ENCODE results near the gene HEPHL1.

The HEPHL1 gene

DNA sequence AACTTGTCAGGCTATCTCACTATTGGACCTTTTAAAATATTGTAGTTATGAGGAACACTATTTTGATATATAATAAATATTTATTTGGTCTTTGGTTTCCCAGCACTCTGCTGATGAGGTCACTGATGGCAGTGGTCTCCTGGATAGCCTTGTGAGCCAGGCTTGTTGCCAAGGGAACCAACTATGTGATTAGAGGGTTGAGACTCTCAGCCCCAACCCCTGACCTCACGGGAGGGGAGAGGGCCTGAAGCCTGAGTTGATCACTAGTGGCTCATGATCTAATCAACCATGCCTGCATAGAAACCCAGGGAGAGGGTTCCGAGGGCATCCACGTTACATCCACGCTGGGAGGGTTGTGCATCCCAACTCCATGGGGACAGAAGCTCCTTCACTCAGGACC, 118.3 kb downstream of the HEPHL1 start:
- TF ChIP-seq PAX5 (IDR thresholded peaks at IDR 0.05; ENCODE audit: insufficient read depth, low read length, severe bottlenecking) (no peak), SPI1 (IDR thresholded peaks at IDR 0.05; ENCODE audit: low read depth, low read length) (no peak), TAF1 (IDR thresholded peaks at IDR 0.05; ENCODE audit: low read depth, low read length) (no peak), POLR2A (IDR thresholded peaks at IDR 0.05; ENCODE audit: low read depth, low read length) (no peak), POLR2AphosphoS5 (IDR thresholded peaks at IDR 0.05; ENCODE audit: low read depth, low read length) (no peak), POU2F2 (IDR thresholded peaks at IDR 0.05; ENCODE audit: low read depth, low read length) (no peak)
- DNase-seq (ENCODE audit: insufficient read length, low spot score) (no peak), FAIRE-seq (no peak)

- TF ChIP-seq PAX5 (IDR thresholded peaks at IDR 0.05; ENCODE audit: insufficient read depth, low read length, severe bottlenecking) = no peak
- TF ChIP-seq POLR2AphosphoS5 (IDR thresholded peaks at IDR 0.05; ENCODE audit: low read depth, low read length) = no peak
- TF ChIP-seq POU2F2 (IDR thresholded peaks at IDR 0.05; ENCODE audit: low read depth, low read length) = no peak
- TF ChIP-seq SPI1 (IDR thresholded peaks at IDR 0.05; ENCODE audit: low read depth, low read length) = no peak
- no peak for TF ChIP-seq POLR2A (IDR thresholded peaks at IDR 0.05; ENCODE audit: low read depth, low read length)
- no peak for TF ChIP-seq TAF1 (IDR thresholded peaks at IDR 0.05; ENCODE audit: low read depth, low read length)
- no peak for FAIRE-seq
Observed at GRCh38 chr11:94140154-94140655, 119.1 kb downstream of the HEPHL1 start.

DNA sequence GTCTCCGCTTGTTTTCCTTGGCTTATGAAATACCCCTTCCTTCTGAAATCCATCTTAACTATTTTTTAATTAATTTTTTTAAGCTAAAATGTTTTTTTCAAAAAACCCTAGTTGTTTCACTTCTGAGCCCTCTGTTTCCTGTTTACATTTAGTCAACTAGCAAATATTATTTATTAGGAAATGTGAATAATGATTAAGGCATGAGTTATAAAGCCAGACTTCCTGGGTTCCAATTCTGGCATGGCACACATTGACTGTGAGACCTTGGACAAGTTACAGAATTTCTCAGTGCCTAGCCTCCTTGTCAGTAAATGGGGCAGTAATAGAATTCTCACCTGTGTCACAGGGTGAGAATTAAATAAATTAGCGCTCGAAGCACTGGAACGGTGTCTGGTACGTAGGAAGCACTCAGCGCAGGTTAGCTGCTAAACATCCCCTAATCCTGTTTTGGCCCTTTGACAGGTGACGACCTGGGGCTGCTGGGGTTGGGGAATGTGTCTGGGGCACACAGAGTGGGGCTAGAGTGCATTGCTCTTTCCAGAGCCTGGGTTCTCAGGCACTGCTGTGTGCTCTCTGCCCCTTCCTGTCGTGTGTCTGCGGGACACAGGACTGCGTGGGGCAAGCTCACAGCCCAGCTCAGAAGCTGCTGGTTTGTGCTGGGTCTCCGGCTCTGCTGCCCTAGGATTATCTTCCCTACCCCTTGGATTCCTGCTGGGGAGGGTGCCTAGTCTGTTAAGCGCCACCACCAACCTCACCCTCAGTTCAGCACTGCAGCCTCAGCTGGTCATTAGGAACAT, 120.6 kb downstream of the HEPHL1 start:
- TF ChIP-seq POU2F2 (IDR thresholded peaks at IDR 0.05; ENCODE audit: low read depth, low read length) = no peak
- no peak for FAIRE-seq
- no peak for DNase-seq (ENCODE audit: insufficient read length, low spot score)

More at GRCh38 chr11:94140154-94140655, 119.1 kb downstream of the HEPHL1 start:
- DNase-seq (ENCODE audit: insufficient read length, low spot score) = no peak

DNA sequence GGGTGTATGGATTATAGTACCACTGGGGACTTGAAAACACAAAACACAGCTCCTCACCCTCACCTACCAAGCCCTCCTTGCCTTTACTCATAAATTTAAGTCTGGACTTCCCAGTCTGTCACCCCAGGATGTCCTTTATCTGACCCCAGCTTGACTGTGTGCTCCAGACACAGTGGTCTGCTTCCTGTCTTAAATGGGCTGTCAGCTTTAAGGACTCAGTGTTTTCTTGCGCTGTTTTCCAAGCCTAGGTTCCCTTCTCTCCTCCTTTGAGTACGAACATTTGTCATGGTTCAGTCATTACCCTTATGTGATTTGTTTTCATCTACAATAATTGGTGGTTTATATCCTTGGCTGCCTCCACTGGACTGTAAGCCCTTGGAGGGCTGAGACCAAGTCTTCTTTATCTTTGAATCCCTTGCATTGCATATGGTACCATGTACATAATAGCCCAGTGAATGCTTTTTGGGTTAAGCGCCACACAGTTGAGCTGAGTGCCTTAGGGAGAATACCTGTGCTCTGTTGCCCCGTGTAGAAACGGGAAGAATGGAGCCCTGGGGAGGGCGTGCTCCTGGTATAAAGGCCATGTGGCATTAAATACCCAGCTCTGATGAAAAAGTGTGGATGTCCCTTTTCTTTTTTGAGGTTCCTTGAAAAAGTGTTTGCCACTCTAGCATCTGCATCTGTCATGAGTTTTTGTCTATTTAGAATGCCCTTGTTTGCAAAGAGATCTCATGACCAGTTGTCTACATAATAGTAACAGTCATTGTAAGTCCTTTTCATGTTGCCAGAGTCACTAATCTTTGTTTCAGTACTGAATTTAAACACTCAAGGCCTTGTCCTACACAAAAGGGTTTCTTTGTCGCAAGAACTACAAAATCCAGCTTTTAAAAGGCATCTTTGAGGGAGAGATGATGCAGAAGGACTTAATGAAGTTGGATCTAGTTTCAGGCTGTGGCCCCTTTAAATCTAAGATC, 121.4 kb downstream of the HEPHL1 start:
- no peak for DNase-seq (ENCODE audit: insufficient read length, low spot score)
- TF ChIP-seq POU2F2 (IDR thresholded peaks at IDR 0.05; ENCODE audit: low read depth, low read length) = no peak
- TF ChIP-seq PAX5 (IDR thresholded peaks at IDR 0.05; ENCODE audit: insufficient read depth, low read length, severe bottlenecking) = no peak
- FAIRE-seq = no peak

DNA sequence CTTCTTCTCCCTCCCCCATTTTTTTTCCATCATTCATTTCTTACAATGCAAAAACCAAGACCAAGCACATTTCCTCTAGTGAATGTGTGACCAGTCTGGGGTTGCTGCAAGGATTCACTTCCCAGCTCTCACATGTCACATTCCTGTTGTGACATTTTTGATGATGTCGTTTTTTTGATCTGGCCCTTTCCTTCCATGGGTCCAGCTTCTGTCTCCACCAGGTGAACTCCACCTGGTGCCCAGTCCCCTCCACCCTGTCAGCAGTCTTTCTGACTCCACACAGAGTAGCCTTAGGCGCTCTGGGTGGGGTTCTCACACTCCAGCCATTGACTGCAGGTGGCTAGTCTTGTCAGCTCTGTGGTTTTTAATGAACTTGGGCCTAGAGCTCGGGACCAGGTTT, 123.1 kb downstream of the HEPHL1 start:
- TF ChIP-seq POLR2A (IDR thresholded peaks at IDR 0.05; ENCODE audit: low read depth, low read length) = no peak
- no peak for FAIRE-seq
- no peak for DNase-seq (ENCODE audit: insufficient read length, low spot score)

- FAIRE-seq (no peak), DNase-seq (ENCODE audit: insufficient read length, low spot score) (no peak)
- TF ChIP-seq POU2F2 (IDR thresholded peaks at IDR 0.05; ENCODE audit: low read depth, low read length) = no peak
- TF ChIP-seq PAX5 (IDR thresholded peaks at IDR 0.05; ENCODE audit: insufficient read depth, low read length, severe bottlenecking) = no peak
Observed at GRCh38 chr11:94144664-94145063, 123.5 kb downstream of the HEPHL1 start.

GRCh38 chr11:94145431-94145830, 124.3 kb downstream of the HEPHL1 start:
- FAIRE-seq (no peak), DNase-seq (ENCODE audit: insufficient read length, low spot score) (no peak)
- TF ChIP-seq SPI1 (IDR thresholded peaks at IDR 0.05; ENCODE audit: low read depth, low read length) (no peak), POLR2AphosphoS5 (IDR thresholded peaks at IDR 0.05; ENCODE audit: low read depth, low read length) (no peak), PAX5 (IDR thresholded peaks at IDR 0.05; ENCODE audit: insufficient read depth, low read length, severe bottlenecking) (no peak), POU2F2 (IDR thresholded peaks at IDR 0.05; ENCODE audit: low read depth, low read length) (no peak), POLR2A (IDR thresholded peaks at IDR 0.05; ENCODE audit: low read depth, low read length) (no peak), TAF1 (IDR thresholded peaks at IDR 0.05; ENCODE audit: low read depth, low read length) (no peak)

DNA sequence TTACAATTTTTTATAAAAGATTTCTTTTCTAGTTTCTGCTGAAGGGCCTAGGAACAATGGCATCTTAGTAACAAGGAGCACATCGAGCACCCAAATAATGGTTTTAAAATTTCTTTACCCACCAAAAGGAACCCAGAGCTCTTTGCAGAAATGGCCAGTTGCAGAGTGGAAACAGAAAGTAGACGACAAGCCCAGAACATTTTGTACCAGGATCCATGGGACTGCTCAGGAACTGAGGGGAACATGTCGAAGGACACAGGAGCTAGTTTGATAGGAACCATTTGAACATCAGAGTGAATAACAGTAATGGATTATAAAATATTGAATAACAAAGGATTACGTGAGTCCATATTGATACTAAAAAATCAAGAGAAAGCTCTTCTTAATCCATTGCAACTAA, 124.8 kb downstream of the HEPHL1 start:
- no peak for TF ChIP-seq SPI1 (IDR thresholded peaks at IDR 0.05; ENCODE audit: low read depth, low read length)
- no peak for TF ChIP-seq POU2F2 (IDR thresholded peaks at IDR 0.05; ENCODE audit: low read depth, low read length)
- TF ChIP-seq POLR2AphosphoS5 (IDR thresholded peaks at IDR 0.05; ENCODE audit: low read depth, low read length) = no peak
- TF ChIP-seq TAF1 (IDR thresholded peaks at IDR 0.05; ENCODE audit: low read depth, low read length) = no peak
- no peak for TF ChIP-seq POLR2A (IDR thresholded peaks at IDR 0.05; ENCODE audit: low read depth, low read length)
- TF ChIP-seq PAX5 (IDR thresholded peaks at IDR 0.05; ENCODE audit: insufficient read depth, low read length, severe bottlenecking) = no peak
- DNase-seq (ENCODE audit: insufficient read length, low spot score) (no peak), FAIRE-seq (no peak)

GRCh38 chr11:94147433-94147845, 126.3 kb downstream of the HEPHL1 start:
- FAIRE-seq = no peak
- TF ChIP-seq PAX5 (IDR thresholded peaks at IDR 0.05; ENCODE audit: insufficient read depth, low read length, severe bottlenecking) (no peak), POLR2AphosphoS5 (IDR thresholded peaks at IDR 0.05; ENCODE audit: low read depth, low read length) (no peak), TAF1 (IDR thresholded peaks at IDR 0.05; ENCODE audit: low read depth, low read length) (no peak), POU2F2 (IDR thresholded peaks at IDR 0.05; ENCODE audit: low read depth, low read length) (no peak), POLR2A (IDR thresholded peaks at IDR 0.05; ENCODE audit: low read depth, low read length) (no peak), SPI1 (IDR thresholded peaks at IDR 0.05; ENCODE audit: low read depth, low read length) (no peak)
- no peak for DNase-seq (ENCODE audit: insufficient read length, low spot score)

GRCh38 chr11:94148189-94148588, 127.0 kb downstream of the HEPHL1 start:
- no peak for TF ChIP-seq PAX5 (IDR thresholded peaks at IDR 0.05; ENCODE audit: insufficient read depth, low read length, severe bottlenecking)
- FAIRE-seq (no peak), DNase-seq (ENCODE audit: insufficient read length, low spot score) (no peak)
